Lung (tissue), 12 donors: ENCODE measurements around the gene ZNF221. TPM values are rescaled to one million over a fixed set of nuclear protein-coding genes. Genes with fewer than 3 reads are reported as not detected.
A peak's percentile ranks its signal among the peaks of the same experiment; 100 is the strongest.

ENCODE experiments used
- ATAC-seq: fragments of 200-7000 bp; cut with Tn5 transposase; one replicate; pipeline ENCODE4 v1.9.1; 2020; ENCODE audit warnings: moderate number of reproducible peaks; ENCODE audit not compliant: insufficient read depth, low FRiP score
- DNase-seq, 3 donors: peaks; one replicate each; pipeline ENCODE4 v3.0.0-alpha.2; 2013 to 2017
- H3K27ac ChIP-seq, 2 donors: one replicate each; pipeline ENCODE4 v1.5.1; 2013; ENCODE audit warnings: mild to moderate bottlenecking in 2 of 2, moderate library complexity in 2 of 2, control low read depth in 1 of 2, inconsistent platforms in 1 of 2, low read depth in 1 of 2, low read length in 1 of 2
- H3K27me3 ChIP-seq, 3 donors: one replicate each; pipeline ENCODE4 v1.5.1; 2013; ENCODE audit warnings: low read length in 2 of 3; ENCODE audit not compliant: control insufficient read depth in 3 of 3, insufficient read depth in 3 of 3
- H3K36me3 ChIP-seq, 4 donors: one replicate each; pipeline ENCODE4 v1.5.1; 2013; ENCODE audit warnings: low read length in 4 of 4, mild to moderate bottlenecking in 1 of 4, moderate library complexity in 1 of 4; ENCODE audit not compliant: control insufficient read depth in 4 of 4, insufficient read depth in 4 of 4
- H3K4me1 ChIP-seq, 5 donors: one replicate each; pipeline ENCODE4 v1.5.1; 2013; ENCODE audit warnings: low read length in 5 of 5, mild to moderate bottlenecking in 2 of 5, moderate library complexity in 1 of 5; ENCODE audit not compliant: control insufficient read depth in 5 of 5, insufficient read depth in 5 of 5
- H3K4me3 ChIP-seq: one replicate; pipeline ENCODE4 v1.5.1; 2013; ENCODE audit warnings: mild to moderate bottlenecking, control low read depth, moderate library complexity
- H3K9ac ChIP-seq, 2 donors: one replicate each; pipeline ENCODE4 v1.5.1; 2013; ENCODE audit warnings: low read length in 2 of 2, control low read depth in 1 of 2; ENCODE audit not compliant: insufficient read depth in 1 of 2
- H3K9me3 ChIP-seq, 4 donors: one replicate each; pipeline ENCODE4 v1.5.1; 2013; ENCODE audit warnings: low read length in 3 of 4, mild to moderate bottlenecking in 1 of 4, moderate library complexity in 1 of 4; ENCODE audit not compliant: control insufficient read depth in 4 of 4, insufficient read depth in 3 of 4
- WGBS, 2 donors: extraction: QIAGEN DNeasy Blood & Tissue Kit; methylation state at CpG; one replicate each; pipeline ENCODE4 v1.1.7; 2013; 5-methylcytosine and 5-hydroxymethylcytosine counted together
- polyA plus RNA-seq, 2 donors: library from polyadenylated mRNA; stranded (reverse); fragments of 200-250 nt; gene quantifications; one replicate each; pipeline ENCODE4 v1.2.1, GENCODE V29; 2013
- total RNA-seq, 2 donors: library from RNA; depleted of rRNA in 1 of 2; stranded (reverse); fragments of >200 nt in 1 of 2; gene quantifications; one replicate each; pipeline ENCODE4 v1.2.1, GENCODE V29; 2014 to 2021
- TF ChIP-seq, protein P1 (sequence below): IDR thresholded peaks from 2 replicates; pipeline ENCODE4 v1.5.1; 2012; ENCODE audit warnings: mild to moderate bottlenecking; ENCODE audit errors: control extremely low read depth, extremely low read depth
- donor health status: control.
- donor health status: control.
- donor health status: Bipolar disorder and iron deficiency.
- donor health status: healthy.
- donor health status: DM: yes; HTN: yes; CAD: no.

ZNF221 gene
- total and polyA plus RNA-seq, 4 donors = 0.71 to 13.1 (median 1.7) TPM

DNA sequence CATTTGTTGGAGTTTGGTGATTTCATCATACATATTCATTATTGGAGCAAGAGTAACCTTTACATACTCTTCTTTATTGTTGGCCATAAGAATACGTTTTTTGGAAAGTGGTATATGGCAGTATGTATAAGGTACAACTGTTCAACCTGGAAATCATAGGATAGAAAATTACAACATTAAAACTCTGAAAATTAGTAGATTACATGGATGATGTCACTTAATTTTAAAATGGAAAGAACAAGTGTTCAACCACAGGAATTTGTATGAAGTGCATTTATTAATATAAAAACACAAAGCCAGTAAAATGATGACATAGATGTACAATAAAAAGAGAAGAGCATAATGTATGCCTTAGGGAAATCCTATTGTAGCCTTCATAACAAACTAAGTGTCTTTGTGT lies 25.7 kb downstream of the ZNF221 start:
- ATAC-seq = no peak
- no peak overlapping the region for H3K4me3 ChIP-seq
- WGBS, 2 donors = 85 to 100% methylated on average over 1 of the region's 1 CpG
- H3K9me3 ChIP-seq = peaks cover 7 to 34% (median 10%) of the 10 kb centered on the region in 4 donors
- H3K4me1 ChIP-seq = no peaks in the 10 kb centered on the region
- DNase-seq = no peak
- no peak overlapping the region for H3K9ac ChIP-seq
- no peaks in the 10 kb centered on the region for H3K27me3 ChIP-seq
- H3K27ac ChIP-seq = no peak overlapping the region
- peaks cover 0 to 7% (median 1%) of the 10 kb centered on the region in 4 donors for H3K36me3 ChIP-seq
- TF ChIP-seq, protein P1, sequence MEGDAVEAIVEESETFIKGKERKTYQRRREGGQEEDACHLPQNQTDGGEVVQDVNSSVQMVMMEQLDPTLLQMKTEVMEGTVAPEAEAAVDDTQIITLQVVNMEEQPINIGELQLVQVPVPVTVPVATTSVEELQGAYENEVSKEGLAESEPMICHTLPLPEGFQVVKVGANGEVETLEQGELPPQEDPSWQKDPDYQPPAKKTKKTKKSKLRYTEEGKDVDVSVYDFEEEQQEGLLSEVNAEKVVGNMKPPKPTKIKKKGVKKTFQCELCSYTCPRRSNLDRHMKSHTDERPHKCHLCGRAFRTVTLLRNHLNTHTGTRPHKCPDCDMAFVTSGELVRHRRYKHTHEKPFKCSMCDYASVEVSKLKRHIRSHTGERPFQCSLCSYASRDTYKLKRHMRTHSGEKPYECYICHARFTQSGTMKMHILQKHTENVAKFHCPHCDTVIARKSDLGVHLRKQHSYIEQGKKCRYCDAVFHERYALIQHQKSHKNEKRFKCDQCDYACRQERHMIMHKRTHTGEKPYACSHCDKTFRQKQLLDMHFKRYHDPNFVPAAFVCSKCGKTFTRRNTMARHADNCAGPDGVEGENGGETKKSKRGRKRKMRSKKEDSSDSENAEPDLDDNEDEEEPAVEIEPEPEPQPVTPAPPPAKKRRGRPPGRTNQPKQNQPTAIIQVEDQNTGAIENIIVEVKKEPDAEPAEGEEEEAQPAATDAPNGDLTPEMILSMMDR = no peak

DNA sequence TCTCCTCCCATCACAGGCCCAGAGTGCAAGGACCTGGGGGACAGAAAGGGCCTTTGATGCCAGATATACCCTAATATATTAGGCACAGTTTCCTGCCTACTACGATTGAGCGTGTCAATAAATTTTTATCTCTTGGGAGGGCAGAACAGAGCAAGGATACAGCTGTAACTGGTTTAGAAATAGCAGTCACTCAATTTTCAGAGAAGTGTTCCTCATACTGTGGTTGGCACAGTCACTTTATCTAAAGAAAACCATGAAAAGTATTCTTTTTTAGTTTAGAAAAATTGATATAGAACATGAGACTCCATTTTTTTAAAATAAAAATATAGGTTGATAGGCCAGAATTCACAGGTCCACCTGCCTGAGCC lies 32.5 kb downstream of the ZNF221 start:
- WGBS, 2 donors = 53 to 77% methylated on average over 2 of the region's 2 CpGs
- Histone ChIP-seq H3K9ac (no peak overlapping the region), H3K27me3 (no peaks in the 10 kb centered on the region), H3K36me3 (peaks cover 0 to 4% (median 2%) of the 10 kb centered on the region in 4 donors), H3K27ac (no peak overlapping the region), H3K4me1 (peaks cover 0 to 5% (median 0%) of the 10 kb centered on the region in 5 donors), H3K9me3 (peaks cover 0 to 3% (median 2%) of the 10 kb centered on the region in 4 donors), H3K4me3 (no peak overlapping the region)
- TF ChIP-seq, protein P1 = no peak
- DNase-seq = no peak
- no peak for ATAC-seq

DNA sequence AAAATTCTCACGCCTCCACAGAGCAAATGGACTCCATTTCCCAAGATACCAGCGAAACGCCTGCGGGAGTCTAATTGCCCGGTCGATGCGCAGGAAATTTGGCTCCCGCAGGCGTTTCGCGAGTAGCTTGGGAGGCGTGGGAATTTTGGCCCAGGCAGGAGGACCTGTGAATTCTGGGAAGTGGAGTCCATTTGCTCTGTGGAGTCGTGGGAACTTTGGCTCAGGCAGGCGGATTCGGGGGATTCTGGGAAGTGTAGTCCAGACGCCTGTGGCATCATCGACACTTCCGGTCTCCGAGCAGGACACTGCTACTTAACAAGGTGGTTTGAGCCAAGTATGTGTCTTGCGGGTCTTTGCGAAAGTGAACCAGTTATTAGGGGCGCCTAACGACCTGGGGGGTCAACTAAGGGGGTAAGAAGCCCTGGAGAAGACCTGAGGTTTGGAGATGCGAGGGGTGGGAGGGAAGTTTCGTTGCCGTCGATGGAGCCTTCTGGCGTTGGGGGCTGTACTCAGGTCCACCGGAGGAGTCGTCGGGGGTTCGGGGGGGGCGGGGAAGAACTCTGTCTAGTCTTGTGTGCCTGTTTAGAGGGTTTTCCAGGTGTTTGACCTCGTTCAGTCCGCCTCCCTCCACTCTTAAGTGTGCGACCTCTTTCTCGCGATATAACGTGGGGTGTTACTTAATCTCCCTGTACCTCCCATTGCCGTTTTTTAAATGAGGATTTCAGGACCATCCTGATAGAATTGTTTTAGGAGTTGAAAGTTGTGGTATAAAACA lies 33.1 kb downstream of the ZNF221 start, which contains the start of gene ZNF155:
ZNF155 (plus strand) TSS at position 277 of the 775 bp plus-strand sequence. CDS start 4,356 bp downstream, outside the sequence.
- H3K4me3 ChIP-seq = peak within 1 kb of the TSS; percentile 92
- DNase-seq = peak; percentile 95 to 99 (median 98)
- H3K9me3 ChIP-seq = peaks cover 0 to 3% (median 2%) of the 10 kb centered on the region in 4 donors
- ATAC-seq = peak; percentile 96
- 0 to 1% methylated on average over 40 of the region's 40 CpGs for WGBS, 2 donors
- H3K36me3 ChIP-seq = peaks cover 0 to 8% (median 4%) of the 10 kb centered on the region in 4 donors
- TF ChIP-seq, protein P1 = no peak
- H3K27me3 ChIP-seq = no peaks in the 10 kb centered on the region
- H3K9ac ChIP-seq = peak within 1 kb of the TSS; percentile 42 to 88
- H3K27ac ChIP-seq = peak within 1 kb of the TSS in 1 of 2 donors; percentile 73
- H3K4me1 ChIP-seq = peaks cover 0 to 5% (median 0%) of the 10 kb centered on the region in 5 donors
